Endometrial microvascular endothelial cells (primary cell): ENCODE measurements around the gene CNNM4. TPM values are rescaled to one million over a fixed set of nuclear protein-coding genes. Genes with fewer than 3 reads are reported as not detected.

Source experiments
- in situ Hi-C: cut with HindIII; loops from 2 replicates; pipeline ENCODE4 v1.10.0; 2017; ENCODE audit warnings: low sequenced_read_pairs, low pct_unique_long_range_greater_than_20kb; ENCODE audit errors: inconsistent ontology term
- total RNA-seq: library from RNA; depleted of rRNA; stranded (reverse); fragments of >200 nt; gene quantifications from one replicate; pipeline ENCODE4 v1.2.3, GENCODE V29; 2015; ENCODE audit errors: inconsistent ontology term

CNNM4 gene
- total RNA-seq, 1 donor from 2014 or later: 5.8 TPM

DNA sequence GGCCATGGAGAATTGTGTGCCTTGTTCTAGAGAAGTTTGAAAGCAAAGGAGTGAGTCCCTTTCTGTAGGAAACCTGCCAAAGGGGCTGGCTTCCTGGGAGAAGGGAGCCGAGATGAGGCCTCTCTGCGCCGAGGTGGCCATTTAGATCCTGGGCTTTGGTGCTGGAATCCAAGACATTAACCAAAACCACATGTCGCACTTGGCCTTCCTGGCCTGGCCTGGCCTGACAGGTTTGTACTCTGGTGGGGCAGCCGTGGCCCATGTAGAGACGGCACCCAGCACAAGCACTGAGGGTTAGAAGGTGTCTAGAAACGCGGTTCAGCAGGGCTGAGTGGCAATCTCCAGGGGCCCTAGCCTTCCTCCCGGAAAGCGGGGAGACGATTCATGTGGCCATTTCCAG, 62.5 kb downstream of the CNNM4 start:
- in situ Hi-C loops: no loop called here

- in situ Hi-C loops: no loop called here
These were observed 63.6 kb downstream of the CNNM4 start for GRCh38 chr2:96824079-96824870.

DNA sequence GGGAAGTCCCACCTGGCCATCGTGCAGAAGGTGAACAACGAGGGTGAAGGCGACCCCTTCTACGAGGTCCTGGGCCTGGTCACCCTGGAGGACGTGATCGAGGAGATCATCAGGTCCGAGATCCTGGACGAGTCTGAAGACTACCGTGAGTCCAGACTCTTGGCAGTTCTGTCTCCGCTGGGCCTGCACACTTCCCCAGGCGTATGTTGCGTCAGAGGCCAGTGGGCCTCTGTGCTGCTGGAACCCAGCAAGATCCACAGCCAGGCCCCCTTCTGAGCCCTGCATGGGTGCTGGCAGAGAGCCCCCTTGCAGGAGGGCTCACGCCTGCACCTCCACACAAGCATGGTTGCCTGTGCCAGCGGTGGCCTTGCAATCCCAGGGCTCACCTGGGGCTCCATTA, 64.4 kb downstream of the CNNM4 start:
- in situ Hi-C loops: no loop called here

DNA sequence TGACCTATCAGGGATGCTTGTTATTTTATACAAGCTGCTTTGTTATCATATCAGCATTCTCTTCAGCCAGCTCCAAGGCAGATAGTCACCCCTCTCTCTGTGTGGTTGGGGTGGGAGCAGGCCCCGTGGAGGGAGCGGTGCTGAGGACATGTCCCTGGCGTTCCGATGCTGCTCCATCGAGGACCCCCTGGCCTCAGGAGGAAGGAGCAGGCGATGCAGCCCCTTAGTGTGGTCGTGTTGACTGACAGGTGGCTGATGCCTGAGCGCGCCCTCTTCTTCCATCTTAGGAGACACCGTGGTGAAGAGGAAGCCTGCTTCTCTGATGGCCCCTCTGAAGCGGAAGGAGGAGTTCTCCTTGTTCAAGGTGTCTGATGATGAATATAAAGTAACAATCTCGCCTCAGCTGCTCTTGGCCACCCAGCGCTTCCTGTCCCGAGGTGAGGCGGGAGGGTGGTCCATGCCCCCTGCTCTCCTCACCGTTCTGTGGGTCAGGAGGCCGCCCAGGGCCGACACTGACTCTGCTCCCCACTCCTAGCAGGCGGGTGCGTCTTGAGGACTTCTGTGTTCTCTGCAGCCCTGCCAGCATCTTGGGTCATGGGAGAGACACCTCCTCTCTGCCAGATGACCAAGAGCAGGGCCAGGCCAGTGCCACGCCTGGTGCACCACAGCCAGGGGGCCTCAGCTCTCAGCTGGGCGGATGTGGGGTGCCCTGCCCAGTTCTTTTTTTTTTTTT, 66.0 kb downstream of the CNNM4 start:
- in situ Hi-C loops: no loop called here

DNA sequence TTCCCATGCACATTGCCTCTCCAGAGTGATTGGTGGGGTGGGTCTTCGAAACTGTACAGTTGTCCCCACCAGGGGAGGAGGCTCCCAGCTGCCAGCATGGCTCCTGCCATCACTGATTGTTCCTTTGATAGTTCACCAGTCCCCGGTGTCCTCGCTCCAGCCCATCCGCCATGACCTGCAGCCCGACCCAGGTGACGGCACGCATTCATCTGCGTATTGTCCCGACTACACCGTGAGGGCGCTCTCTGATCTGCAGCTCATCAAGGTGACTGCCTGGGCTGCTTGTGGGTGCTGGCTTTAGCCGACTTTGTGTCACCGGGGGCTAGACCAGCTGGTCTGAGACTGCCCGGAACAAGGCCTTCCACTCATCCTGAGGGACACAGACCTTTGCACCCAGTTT, 67.7 kb downstream of the CNNM4 start:
- in situ Hi-C loops: no loop called here

GRCh38 chr2:96828874-96829273, 68.2 kb downstream of the CNNM4 start:
- in situ Hi-C loops: no loop called here

DNA sequence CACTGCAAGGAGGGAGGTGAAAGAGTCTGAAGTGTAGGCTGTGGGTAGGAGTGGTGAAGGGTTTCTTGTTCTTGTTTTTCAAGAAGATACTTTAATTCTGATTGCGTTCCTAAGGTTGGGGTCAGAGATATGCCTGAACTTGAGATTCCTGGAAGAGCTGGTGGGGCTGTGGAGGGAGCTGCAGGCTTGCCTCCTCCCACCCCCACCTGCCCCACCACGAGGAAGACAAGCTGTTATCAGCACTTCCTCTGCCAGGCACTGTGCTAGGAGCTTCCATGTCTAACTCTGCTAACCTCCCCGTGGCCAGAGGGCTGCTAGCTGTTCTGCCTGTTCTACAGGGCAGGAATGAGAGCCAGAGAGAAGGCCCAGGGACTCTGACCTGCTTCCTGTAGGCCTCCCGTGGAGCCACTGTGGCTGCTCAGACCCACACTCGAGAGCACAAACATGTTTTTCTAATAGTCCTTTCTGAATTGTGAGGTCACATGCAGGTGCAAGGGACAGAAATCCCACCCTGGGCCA, 69.4 kb downstream of the CNNM4 start:
- in situ Hi-C loops: no loop called here

DNA sequence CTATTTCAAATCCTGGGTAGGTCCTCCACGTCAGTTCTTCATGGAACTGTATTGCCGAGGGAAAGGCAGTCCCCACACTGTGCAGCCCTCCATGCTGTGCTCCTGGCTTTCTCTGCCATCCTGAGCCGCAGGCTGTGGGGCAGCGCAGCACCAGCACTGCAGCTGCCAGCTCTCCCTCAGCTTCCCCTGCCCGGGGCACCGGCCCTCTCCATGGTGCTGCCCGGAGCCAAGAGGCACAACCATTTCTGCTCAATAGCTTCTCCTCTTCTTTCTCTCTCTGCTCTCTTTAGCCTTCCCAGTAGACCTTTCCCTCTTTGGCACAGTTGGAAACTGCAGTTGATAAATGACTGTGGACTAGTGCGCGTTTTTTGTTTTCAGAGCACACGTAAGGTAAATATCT, 71.0 kb downstream of the CNNM4 start:
- in situ Hi-C loops: no loop called here

- in situ Hi-C loops: no loop called here
These were observed 71.7 kb downstream of the CNNM4 start for GRCh38 chr2:96832408-96832753.

DNA sequence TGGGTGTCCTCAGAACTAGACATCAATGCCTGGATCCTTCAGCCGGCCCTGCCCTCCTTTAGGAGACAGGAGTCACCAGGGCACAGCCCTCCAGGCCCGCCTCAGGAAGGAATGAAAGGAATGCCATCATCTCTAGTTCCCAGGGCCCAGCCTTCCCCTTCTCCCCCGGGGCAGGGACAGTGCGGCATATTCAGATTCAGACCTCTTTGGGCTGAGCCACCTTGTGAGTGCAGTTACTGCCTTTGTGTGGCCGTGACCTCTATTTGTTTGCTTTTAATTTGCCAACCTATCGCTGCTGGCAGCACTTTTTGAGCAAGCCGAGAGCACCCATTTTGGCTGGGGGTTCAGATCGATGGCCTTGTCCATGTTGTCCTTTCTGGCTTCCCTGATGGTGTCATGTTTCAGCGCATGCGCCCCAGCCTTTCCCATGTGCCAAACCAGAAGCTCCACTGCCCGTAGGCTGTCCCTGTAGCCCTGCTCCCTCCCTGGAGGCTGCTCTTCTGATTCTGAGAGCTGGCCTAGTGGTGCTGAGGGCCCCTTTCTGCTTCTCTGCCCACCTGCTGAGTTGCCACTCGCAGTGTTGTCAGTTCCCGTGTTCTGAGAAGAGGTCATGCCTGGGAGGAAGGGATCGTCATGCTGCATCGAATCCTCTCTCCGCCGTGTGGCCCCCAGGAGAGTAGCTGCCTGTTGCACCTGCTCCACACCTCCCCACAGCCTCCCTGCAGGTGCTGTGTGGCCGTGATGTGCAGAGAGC, 72.2 kb downstream of the CNNM4 start:
- in situ Hi-C loops: no loop called here

DNA sequence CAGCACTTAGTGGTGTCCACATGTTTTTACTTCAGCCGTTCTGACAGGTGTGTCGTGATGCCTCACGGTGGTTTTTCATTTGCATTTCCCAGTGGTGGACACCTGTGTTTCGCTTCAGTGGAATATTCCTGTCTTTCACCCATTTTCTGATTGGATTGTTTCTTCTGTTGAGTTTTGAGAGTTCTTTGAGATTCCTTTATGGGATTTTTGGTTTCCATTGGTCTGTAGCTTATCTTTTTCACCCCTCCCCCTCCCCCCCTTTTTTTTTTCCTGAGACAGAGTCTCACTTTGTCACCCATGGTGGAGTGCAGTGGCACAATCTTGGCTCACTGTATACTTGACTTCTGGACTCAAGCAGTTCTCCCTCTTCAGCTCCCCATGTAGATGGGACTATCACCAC, 75.1 kb downstream of the CNNM4 start:
- in situ Hi-C loops: no loop called here

- in situ Hi-C loops: no loop called here
These were observed 76.9 kb downstream of the CNNM4 start for GRCh38 chr2:96837575-96837974.

DNA sequence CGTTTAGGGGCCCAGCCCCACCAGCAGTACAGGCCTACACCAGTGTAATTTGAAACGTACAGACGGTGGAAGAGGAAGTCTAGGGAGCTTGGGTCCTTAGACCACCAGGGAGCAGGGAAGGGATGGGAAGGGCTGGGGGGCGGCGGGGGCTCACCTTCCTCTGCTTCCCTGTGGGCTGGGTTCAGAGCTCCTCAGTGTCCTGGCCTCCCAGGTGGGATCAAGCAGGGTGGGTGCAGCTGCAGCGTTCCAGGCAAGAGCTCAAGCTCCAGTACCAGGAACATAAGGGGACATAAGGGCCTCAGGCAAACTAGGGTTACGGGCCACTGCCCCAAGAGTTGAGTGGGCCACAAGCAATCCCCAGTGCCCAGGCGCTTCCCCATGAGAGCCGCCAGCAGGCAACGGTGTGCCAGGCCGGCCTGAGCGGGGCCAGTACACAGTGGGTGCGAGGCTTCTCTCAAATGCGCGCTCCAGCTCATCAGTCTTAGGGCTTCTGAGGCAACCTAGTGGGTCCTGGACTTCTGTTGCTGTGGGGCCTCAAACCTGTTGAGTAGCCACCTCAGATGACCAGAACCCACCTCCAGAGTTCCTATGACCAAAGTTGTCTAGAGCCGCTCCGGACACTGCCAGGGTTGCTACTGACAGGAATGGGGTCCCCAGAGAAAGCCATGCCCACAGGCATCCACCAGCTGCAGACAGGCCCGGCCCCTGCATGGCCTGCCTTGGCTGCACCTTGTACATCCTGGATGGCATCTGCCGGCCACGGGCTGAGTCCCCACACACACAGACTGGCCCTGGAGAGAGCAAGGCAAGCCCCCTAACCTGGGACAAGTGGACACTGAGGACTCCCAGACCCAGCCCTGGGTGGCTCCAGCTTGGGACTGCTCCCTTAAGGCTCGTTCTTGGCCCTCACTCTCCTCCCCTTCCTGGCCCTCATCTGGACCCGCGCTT, 77.9 kb downstream of the CNNM4 start:
- in situ Hi-C loops: no loop called here

- in situ Hi-C loops: no loop called here
These were observed 78.7 kb downstream of the CNNM4 start for GRCh38 chr2:96839293-96839874.

DNA sequence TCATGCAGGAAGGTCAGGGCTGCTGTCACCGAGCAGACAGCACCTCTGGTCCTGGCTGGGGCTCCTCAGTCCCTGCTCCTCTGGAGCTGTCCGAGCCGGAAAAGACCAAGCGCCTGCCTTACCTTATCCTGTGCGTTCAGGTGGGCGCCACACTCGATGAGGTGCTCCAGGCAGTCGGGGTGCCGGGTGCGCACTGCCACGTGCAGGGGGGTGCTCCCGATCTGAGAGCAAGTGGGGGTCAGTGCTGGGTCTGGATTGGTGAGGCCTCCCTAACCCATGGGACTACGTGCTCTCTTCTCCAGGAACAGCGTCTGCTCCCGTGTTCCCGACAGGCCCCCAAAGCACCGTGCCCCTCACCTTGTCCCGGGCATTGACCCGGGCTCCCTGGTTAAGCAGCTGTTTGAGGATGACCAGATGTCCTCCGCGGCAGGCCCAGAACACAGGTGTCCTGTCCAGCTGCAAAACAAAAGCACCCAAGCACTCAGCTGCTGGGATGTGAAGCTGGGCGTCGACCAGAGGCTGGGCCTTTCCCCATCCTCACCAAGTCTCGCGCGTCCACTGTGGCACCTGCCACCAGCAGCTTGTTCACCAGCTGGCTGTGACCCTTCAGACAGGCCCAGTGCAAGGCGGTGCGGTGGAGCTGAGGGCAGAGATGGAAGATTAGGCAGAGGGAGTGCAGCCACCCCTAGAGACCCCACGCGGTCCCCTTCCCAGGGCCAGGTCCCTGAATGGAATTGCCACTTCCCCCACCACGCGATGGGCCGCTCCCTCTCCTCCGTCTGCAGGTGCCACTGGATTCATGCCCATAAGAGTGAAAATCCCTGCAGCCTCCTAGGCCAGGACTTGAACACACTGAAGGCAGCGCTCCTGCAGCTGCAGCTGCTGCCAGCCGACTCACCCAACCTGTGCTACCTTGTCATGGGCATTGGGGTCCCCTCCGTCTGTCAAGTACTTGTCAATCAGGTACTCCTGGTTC, 79.5 kb downstream of the CNNM4 start:
- in situ Hi-C loops: no loop called here

GRCh38 chr2:96841701-96842495, 81.2 kb downstream of the CNNM4 start:
- in situ Hi-C loops: no loop called here
